ENCODE measurements around the gene PACRGL. TPM values are rescaled to one million over a fixed set of nuclear protein-coding genes. Genes with fewer than 3 reads are reported as not detected.

Gene PACRGL
- total RNA-seq = 10 to 100 TPM in 1 of 2 donors, 1 to 10 TPM in 1; 7.8 to 14.8 TPM

- Mint-ChIP-seq H3K27me3 (peaks cover 0 to 2% of the 10 kb centered on the region in 2 donors), H3K4me1 (ENCODE audit: low read depth in 2 of 2) (peaks cover 24 to 31% of the 10 kb centered on the region in 2 donors), H3K4me3 (peak within 1 kb of the TSS; percentile 94), H3K9me3 (no peaks in the 10 kb centered on the region), H3K36me3 (peaks cover 6% of the 10 kb centered on the region), H3K27ac (peak within 1 kb of the TSS; percentile 79 to 93)
- peak; percentile 100 for ATAC-seq
- DNase-seq (ENCODE audit: low spot score) = peak; percentile 93
These were observed at the start of gene PACRGL for GRCh38 chr4:20700007-20700761. PACRGL (plus strand) TSS chr4:20700458; CDS start chr4:20704482, 4,024 bp downstream.

DNA sequence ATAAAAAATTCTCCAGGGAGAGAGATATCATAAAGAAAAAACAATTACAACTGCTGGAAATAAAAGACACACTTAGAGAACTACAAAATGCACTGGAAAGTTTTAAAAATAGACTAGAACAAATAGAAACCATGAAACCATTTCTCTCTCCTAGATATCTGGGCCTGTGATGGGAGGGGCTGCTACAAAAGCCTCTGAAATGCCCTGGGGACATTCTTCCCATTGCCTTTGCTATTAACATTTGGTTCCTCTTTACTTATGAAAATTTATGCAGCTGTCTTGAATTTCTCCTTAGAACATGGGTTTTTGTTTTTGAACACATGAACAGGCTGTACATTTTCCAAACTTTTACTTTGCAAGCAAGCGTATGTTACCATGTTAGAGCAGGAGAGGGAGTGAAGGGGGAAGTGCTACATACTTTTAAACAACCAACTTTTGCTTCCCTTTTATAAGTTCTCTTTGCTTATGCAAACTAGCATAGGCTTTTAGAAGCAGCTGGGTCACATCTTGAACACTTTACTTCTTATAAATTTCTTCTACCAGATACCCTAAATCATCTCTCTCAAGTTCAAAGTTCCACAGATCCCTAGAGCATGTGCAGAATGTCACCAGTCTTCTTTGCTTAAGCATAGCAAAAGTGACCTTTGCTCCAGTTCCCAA lies 47.9 kb upstream of the PACRGL start:
- Mint-ChIP-seq H3K9me3 (peaks cover 12% of the 10 kb centered on the region), H3K27me3 (peaks cover 8 to 14% of the 10 kb centered on the region in 2 donors), H3K4me1 (ENCODE audit: low read depth in 2 of 2) (no peaks in the 10 kb centered on the region), H3K27ac (no peak overlapping the region), H3K4me3 (no peak overlapping the region), H3K36me3 (peaks cover 4% of the 10 kb centered on the region)
- DNase-seq (ENCODE audit: low spot score) (no peak), ATAC-seq (no peak)

DNA sequence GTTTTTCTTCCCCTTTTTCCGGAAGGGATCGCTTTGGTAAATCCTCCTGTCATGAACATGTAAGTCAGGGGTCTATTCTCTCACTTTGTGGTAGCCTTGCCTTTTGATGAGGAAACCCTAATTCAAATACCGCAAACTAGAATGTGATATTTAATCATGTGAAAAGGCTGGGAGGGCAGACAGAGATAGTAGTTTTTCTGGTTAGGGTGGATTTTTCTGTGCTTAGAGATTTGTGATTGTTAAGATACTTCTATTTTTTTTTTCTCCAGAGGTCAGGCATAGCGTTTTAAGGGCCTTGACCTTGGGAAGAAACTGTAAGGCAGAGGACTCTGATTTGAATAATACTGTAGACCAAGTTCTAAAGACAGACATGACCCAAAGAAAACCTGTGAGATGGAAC lies 41.8 kb upstream of the PACRGL start:
- H3K27me3 Mint-ChIP-seq = peaks cover 5 to 8% of the 10 kb centered on the region in 2 donors
- DNase-seq (ENCODE audit: low spot score) = no peak
- ATAC-seq = no peak
- H3K9me3 Mint-ChIP-seq = peaks cover 5% of the 10 kb centered on the region
- H3K4me3 Mint-ChIP-seq = no peak overlapping the region
- peaks cover 0 to 4% of the 10 kb centered on the region in 2 donors for H3K4me1 Mint-ChIP-seq (ENCODE audit: low read depth in 2 of 2)
- no peak overlapping the region for H3K27ac Mint-ChIP-seq
- H3K36me3 Mint-ChIP-seq = peaks cover 4% of the 10 kb centered on the region

DNA sequence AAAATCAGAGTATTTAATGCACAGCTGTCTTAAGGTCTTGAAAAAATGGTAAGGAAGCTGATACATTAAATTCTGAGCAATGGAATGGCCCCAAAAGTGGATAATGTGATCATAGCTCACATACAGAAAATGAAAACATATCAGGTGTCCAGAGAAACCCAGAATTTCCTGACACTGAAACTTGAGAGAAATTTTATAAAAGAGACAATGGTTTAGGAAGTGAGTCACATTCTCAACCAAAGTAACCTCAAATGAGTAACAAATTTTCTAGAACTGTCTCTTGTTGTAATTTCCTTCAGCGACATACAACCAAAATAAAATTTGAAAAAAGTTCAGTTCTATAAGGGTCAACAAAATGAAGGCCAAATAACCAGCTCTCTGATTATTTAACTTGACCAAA lies 37.4 kb upstream of the PACRGL start:
- no peaks in the 10 kb centered on the region for H3K9me3 Mint-ChIP-seq
- no peak overlapping the region for H3K4me3 Mint-ChIP-seq
- no peak for ATAC-seq
- H3K27ac Mint-ChIP-seq = no peak overlapping the region
- DNase-seq (ENCODE audit: low spot score) = no peak
- H3K27me3 Mint-ChIP-seq = peaks cover 0 to 9% of the 10 kb centered on the region in 2 donors
- H3K36me3 Mint-ChIP-seq = no peaks in the 10 kb centered on the region
- H3K4me1 Mint-ChIP-seq (ENCODE audit: low read depth in 2 of 2) = peaks cover 0 to 4% of the 10 kb centered on the region in 2 donors

DNA sequence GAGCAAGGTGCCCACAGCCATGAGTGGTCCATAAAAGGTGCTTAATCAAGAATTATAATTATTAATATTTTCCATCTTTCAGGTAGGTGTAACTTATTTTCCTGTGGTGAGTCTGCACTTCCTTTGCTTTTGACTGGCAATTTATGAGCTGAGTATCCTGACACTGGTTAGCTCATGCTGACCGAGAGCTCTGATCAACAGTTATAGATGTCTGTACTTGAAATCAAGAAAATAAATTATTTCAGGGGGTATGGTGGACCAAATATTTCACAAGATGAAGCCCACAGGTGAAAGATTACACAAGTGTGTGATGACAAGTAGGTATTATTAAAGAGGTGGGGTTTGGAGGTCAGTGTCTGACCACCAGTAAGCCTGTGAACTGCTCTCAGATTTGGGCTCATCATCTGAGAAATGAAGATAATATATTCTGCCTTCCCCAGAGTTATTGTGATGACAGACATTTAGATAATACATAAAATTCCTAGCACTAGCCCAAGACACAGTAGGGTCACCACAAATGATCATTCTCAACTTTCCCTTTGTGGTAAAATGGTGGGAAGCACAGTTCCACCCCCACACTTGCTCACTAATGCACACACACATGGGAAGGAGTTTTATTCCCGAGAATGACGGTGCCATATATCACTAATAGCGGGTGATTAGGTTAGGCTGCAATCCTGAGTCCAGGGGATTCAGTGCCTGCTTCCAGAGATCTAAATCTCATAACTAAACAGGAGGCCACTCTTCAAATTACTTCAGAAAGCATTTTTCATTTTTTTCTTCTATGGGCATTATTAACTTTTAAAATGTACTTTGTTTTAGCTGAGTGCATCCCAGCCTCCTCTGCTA lies 34.0 kb upstream of the PACRGL start:
- Mint-ChIP-seq H3K4me1 (ENCODE audit: low read depth in 2 of 2) (peaks cover 0 to 4% of the 10 kb centered on the region in 2 donors), H3K9me3 (no peaks in the 10 kb centered on the region), H3K4me3 (no peak overlapping the region), H3K27me3 (peaks cover 0 to 9% of the 10 kb centered on the region in 2 donors), H3K27ac (no peak overlapping the region), H3K36me3 (no peaks in the 10 kb centered on the region)
- no peak for ATAC-seq
- DNase-seq (ENCODE audit: low spot score) = no peak

GRCh38 chr4:20672262-20672661 lies 28.0 kb upstream of the PACRGL start:
- Mint-ChIP-seq H3K9me3 (no peaks in the 10 kb centered on the region), H3K27ac (no peak overlapping the region), H3K4me3 (no peak overlapping the region), H3K27me3 (peaks cover 1 to 3% of the 10 kb centered on the region in 2 donors), H3K4me1 (ENCODE audit: low read depth in 2 of 2) (peaks cover 0 to 2% of the 10 kb centered on the region in 2 donors), H3K36me3 (no peaks in the 10 kb centered on the region)
- ATAC-seq (no peak), DNase-seq (ENCODE audit: low spot score) (no peak)

DNA sequence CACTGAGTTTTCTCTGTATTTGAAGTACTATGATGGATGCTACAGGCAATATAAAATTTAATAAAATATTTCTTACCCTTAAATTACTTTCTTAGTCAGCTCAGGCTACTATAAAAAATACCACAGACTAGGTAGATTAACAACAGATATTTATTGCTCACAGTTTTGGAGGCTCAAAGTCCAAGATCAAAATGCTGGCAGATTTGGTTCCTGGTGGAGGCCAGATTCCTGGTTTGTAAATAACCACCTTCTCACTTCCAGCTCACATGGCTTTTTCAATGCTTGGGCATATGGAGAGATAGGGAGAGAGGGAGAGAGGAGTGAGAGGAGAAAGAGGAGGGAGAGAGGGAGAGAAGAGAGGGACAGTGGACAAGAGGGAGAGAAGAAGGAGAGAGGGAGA lies 24.5 kb upstream of the PACRGL start:
- H3K4me3 Mint-ChIP-seq = no peak overlapping the region
- H3K27me3 Mint-ChIP-seq = peaks cover 12 to 13% of the 10 kb centered on the region in 2 donors
- peaks cover 0 to 2% of the 10 kb centered on the region in 2 donors for H3K4me1 Mint-ChIP-seq (ENCODE audit: low read depth in 2 of 2)
- H3K27ac Mint-ChIP-seq = no peak overlapping the region
- ATAC-seq = no peak
- no peak for DNase-seq (ENCODE audit: low spot score)
- no peaks in the 10 kb centered on the region for H3K36me3 Mint-ChIP-seq
- no peaks in the 10 kb centered on the region for H3K9me3 Mint-ChIP-seq

GRCh38 chr4:20676501-20677197 lies 23.6 kb upstream of the PACRGL start:
- no peaks in the 10 kb centered on the region for H3K9me3 Mint-ChIP-seq
- ATAC-seq = no peak
- no peak overlapping the region for H3K27ac Mint-ChIP-seq
- H3K27me3 Mint-ChIP-seq = peaks cover 16 to 20% of the 10 kb centered on the region in 2 donors
- H3K4me1 Mint-ChIP-seq (ENCODE audit: low read depth in 2 of 2) = peaks cover 0 to 2% of the 10 kb centered on the region in 2 donors
- no peak for DNase-seq (ENCODE audit: low spot score)
- no peaks in the 10 kb centered on the region for H3K36me3 Mint-ChIP-seq
- no peak overlapping the region for H3K4me3 Mint-ChIP-seq

DNA sequence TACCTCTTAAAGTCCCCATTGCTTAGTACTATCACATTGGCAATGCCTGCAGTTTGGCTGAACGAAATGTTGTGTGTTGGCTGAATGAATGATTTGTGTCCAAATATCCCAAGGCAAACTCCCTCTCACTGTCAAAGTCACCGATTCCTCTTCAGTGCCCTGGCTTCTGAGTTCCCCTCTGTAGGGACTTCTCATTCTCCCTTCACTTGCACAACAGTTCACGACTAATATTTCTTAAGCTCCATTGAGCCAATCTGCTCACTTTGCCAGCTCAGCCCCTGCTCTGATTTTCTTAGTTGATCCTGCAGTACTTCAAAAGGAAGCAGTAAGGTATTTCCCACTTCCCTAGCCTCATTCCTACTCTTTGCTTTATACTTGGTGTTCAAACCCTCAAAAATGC lies 21.9 kb upstream of the PACRGL start:
- DNase-seq (ENCODE audit: low spot score) = no peak
- Mint-ChIP-seq H3K27ac (no peak overlapping the region), H3K36me3 (no peaks in the 10 kb centered on the region), H3K9me3 (no peaks in the 10 kb centered on the region), H3K4me1 (ENCODE audit: low read depth in 2 of 2) (no peaks in the 10 kb centered on the region), H3K27me3 (peaks cover 22 to 31% of the 10 kb centered on the region in 2 donors), H3K4me3 (no peak overlapping the region)
- no peak for ATAC-seq

DNA sequence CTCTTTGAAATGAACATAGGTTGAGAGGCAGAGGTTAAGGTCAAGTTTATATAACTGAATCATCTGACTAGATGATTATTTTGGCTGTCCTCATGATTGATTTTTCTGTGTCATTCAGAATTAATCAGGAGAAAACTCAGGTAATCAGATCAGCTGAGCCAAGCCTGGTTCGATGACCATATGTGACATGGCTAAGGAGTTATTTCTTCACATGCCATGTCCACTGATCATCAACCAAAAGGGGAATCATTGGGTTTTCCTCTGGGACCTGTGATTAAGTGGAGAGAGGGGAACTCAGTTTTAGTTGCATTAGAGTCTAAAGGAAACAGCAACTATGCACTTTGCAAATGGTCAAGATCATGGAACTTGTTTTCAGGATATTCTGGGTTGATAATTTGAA lies 20.3 kb upstream of the PACRGL start:
- Mint-ChIP-seq H3K4me1 (ENCODE audit: low read depth in 2 of 2) (no peaks in the 10 kb centered on the region), H3K4me3 (no peak overlapping the region), H3K9me3 (no peaks in the 10 kb centered on the region), H3K27ac (no peak overlapping the region), H3K27me3 (peaks cover 25 to 43% of the 10 kb centered on the region in 2 donors), H3K36me3 (no peaks in the 10 kb centered on the region)
- no peak for ATAC-seq
- DNase-seq (ENCODE audit: low spot score) = no peak

- no peak for ATAC-seq
- Mint-ChIP-seq H3K4me3 (no peak overlapping the region), H3K36me3 (no peaks in the 10 kb centered on the region), H3K27ac (no peak overlapping the region), H3K27me3 (peaks cover 24 to 43% of the 10 kb centered on the region in 2 donors), H3K9me3 (no peaks in the 10 kb centered on the region), H3K4me1 (ENCODE audit: low read depth in 2 of 2) (no peaks in the 10 kb centered on the region)
- DNase-seq (ENCODE audit: low spot score) = no peak
These were observed 19.5 kb upstream of the PACRGL start for GRCh38 chr4:20680736-20681135.

GRCh38 chr4:20681271-20681670 lies 19.0 kb upstream of the PACRGL start:
- no peak overlapping the region for H3K27ac Mint-ChIP-seq
- H3K27me3 Mint-ChIP-seq = peaks cover 24 to 43% of the 10 kb centered on the region in 2 donors
- ATAC-seq (no peak), DNase-seq (ENCODE audit: low spot score) (no peak)
- H3K9me3 Mint-ChIP-seq = no peaks in the 10 kb centered on the region
- no peaks in the 10 kb centered on the region for H3K4me1 Mint-ChIP-seq (ENCODE audit: low read depth in 2 of 2)
- no peaks in the 10 kb centered on the region for H3K36me3 Mint-ChIP-seq
- H3K4me3 Mint-ChIP-seq = no peak overlapping the region

DNA sequence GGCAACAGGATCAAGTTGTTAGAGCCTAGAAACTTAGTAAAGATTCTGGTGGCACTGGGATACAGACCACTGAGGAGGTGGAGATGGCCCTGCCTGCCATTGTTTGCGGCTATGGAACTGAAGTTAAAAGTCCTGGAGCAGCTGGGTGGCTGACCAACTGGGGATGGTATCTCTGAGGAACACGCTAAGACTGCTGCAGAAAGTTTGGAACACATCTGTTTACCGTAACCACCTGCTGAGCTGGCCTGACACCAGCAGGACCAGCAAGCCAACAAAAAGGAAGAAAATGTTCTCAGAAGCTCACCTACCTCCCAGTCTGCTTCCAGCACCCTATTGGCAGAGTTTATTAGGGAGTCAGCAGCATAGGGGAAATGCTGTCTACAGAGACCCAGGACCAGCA lies 17.4 kb upstream of the PACRGL start:
- H3K36me3 Mint-ChIP-seq = no peaks in the 10 kb centered on the region

More for the DNA sequence above, 17.4 kb upstream of the PACRGL start:
- no peak overlapping the region for H3K4me3 Mint-ChIP-seq
- peaks cover 20 to 37% of the 10 kb centered on the region in 2 donors for H3K27me3 Mint-ChIP-seq
- H3K27ac Mint-ChIP-seq = no peak overlapping the region
- H3K9me3 Mint-ChIP-seq = no peaks in the 10 kb centered on the region
- ATAC-seq = peak in 1 of 2 donors; percentile 20
- no peaks in the 10 kb centered on the region for H3K4me1 Mint-ChIP-seq (ENCODE audit: low read depth in 2 of 2)
- no peak for DNase-seq (ENCODE audit: low spot score)

Measured in natural killer cell treated with Interleukin-12 subunit alpha and Interleukin-12 subunit beta and Interleukin-15 and Interleukin-18, amount 100 ng/mL, for 72 hours (primary cell).